DMS53 (cell line): ENCODE results near the gene SDCCAG8.

Experiments used
- DNase-seq: peaks from one replicate; lab custom pipeline; 2025; lab: John Stamatoyannopoulos, UW

Gene SDCCAG8

GRCh38 chr1:243483071-243483771, 227.4 kb downstream of the SDCCAG8 start:
- no peak for DNase-seq

GRCh38 chr1:243483952-243484351, 228.1 kb downstream of the SDCCAG8 start:
- DNase-seq: no peak

- DNase-seq: no peak
Measured at GRCh38 chr1:243487036-243487648, 231.3 kb downstream of the SDCCAG8 start.

- no peak for DNase-seq
Measured at GRCh38 chr1:243487649-243488227, 231.9 kb downstream of the SDCCAG8 start.

GRCh38 chr1:243488459-243489157, 232.8 kb downstream of the SDCCAG8 start:
- DNase-seq: no peak

- DNase-seq: no peak
Measured at GRCh38 chr1:243489158-243489527, 233.3 kb downstream of the SDCCAG8 start.

- DNase-seq: no peak
Measured at GRCh38 chr1:243489681-243490546, 234.1 kb downstream of the SDCCAG8 start.

GRCh38 chr1:243490748-243491686, 235.2 kb downstream of the SDCCAG8 start:
- DNase-seq: no peak

GRCh38 chr1:243493156-243494129, 237.6 kb downstream of the SDCCAG8 start:
- DNase-seq: no peak

- DNase-seq: no peak
Measured at GRCh38 chr1:243494741-243495431, 239.0 kb downstream of the SDCCAG8 start.

- DNase-seq: no peak
Measured at GRCh38 chr1:243495442-243496186, 239.8 kb downstream of the SDCCAG8 start.

GRCh38 chr1:243496187-243496646, 240.4 kb downstream of the SDCCAG8 start:
- no peak for DNase-seq

GRCh38 chr1:243496806-243497205, 241.0 kb downstream of the SDCCAG8 start:
- DNase-seq: no peak

GRCh38 chr1:243497939-243498681, 242.3 kb downstream of the SDCCAG8 start:
- DNase-seq: no peak

- DNase-seq: no peak
Measured at GRCh38 chr1:243499248-243499647, 243.4 kb downstream of the SDCCAG8 start.

- no peak for DNase-seq
Measured at GRCh38 chr1:243499711-243500110, 243.9 kb downstream of the SDCCAG8 start.

- DNase-seq: no peak
Measured at GRCh38 chr1:243500512-243500911, 244.7 kb downstream of the SDCCAG8 start.
